ENCODE data around the gene RANBP1. TPM values are rescaled to one million over a fixed set of nuclear protein-coding genes. Genes with fewer than 3 reads are reported as not detected.

RANBP1 gene
- total RNA-seq, 1 experiment from 2014 or later = 168 TPM

- POLR2A ChIA-PET (ENCODE audit: unreplicated experiment) = interaction anchor here (0.6 kb wide), 1 partner anchor 161 kb away, joined by 5 read pairs; no protein-coding TSS in a partner anchor
- no peak overlapping the region for H2AFZ ChIP-seq
These were observed 51.9 kb downstream of the RANBP1 start for GRCh38 chr22:20167643-20168322.

GRCh38 chr22:20169253-20169822 is 53.4 kb downstream of the RANBP1 start:
- H3F3A ChIP-seq (ENCODE audit: insufficient read depth, low read depth) = no peaks in the 10 kb centered on the region
- CTCF ChIA-PET = no interaction called here
- H2AFZ ChIP-seq = no peak overlapping the region
- DNase-seq = no peak
- H3K9me3 ChIP-seq (ENCODE audit: insufficient read depth, low read depth) = no peaks in the 10 kb centered on the region
- no peaks in the 10 kb centered on the region for H3K4me1 ChIP-seq (replicated peaks; ENCODE audit: insufficient read depth)
- H3K4me3 ChIP-seq = no peak overlapping the region
- TF ChIP-seq EZH2 (IDR thresholded peaks at IDR 0.05; ENCODE audit: low read depth) = no peak
- no peak for TF ChIP-seq CTCF (conservative IDR thresholded peaks at IDR 0.05)
- H3K27ac ChIP-seq = no peak overlapping the region
- no peaks in the 10 kb centered on the region for H3K9me2 ChIP-seq (ENCODE audit: insufficient read depth)
- no TSS peak for BruUV-seq (replicated peaks)
- intact Hi-C loops (cut with micrococcal nuclease; ENCODE audit: unreplicated experiment) = no loop called here
- H3K36me3 ChIP-seq (ENCODE audit: low read depth) = no peaks in the 10 kb centered on the region
- H3K27me3 ChIP-seq (ENCODE audit: insufficient read depth, low read depth) = peaks cover 19% of the 10 kb centered on the region
- H3K79me2 ChIP-seq (ENCODE audit: low read depth) = no peaks in the 10 kb centered on the region
- H4K20me1 ChIP-seq (ENCODE audit: insufficient read depth) = no peaks in the 10 kb centered on the region
- no peak overlapping the region for H3K4me2 ChIP-seq
- POLR2A ChIA-PET (ENCODE audit: unreplicated experiment) = no interaction called here

More at GRCh38 chr22:20167643-20168322, 51.9 kb downstream of the RANBP1 start:
- intact Hi-C loops (cut with micrococcal nuclease; ENCODE audit: unreplicated experiment) = no loop called here
- Histone ChIP-seq H3K4me3 (no peak overlapping the region), H3K4me2 (no peak overlapping the region), H3K27ac (no peak overlapping the region), H3K79me2 (ENCODE audit: low read depth) (no peaks in the 10 kb centered on the region), H3K36me3 (ENCODE audit: low read depth) (no peaks in the 10 kb centered on the region), H3K4me1 (replicated peaks; ENCODE audit: insufficient read depth) (no peaks in the 10 kb centered on the region), H3F3A (ENCODE audit: insufficient read depth, low read depth) (no peaks in the 10 kb centered on the region), H3K27me3 (ENCODE audit: insufficient read depth, low read depth) (peaks cover 13% of the 10 kb centered on the region; the same call in 1 of the 2 replicates), H4K20me1 (ENCODE audit: insufficient read depth) (no peaks in the 10 kb centered on the region), H3K9me2 (ENCODE audit: insufficient read depth) (no peaks in the 10 kb centered on the region), H3K9me3 (ENCODE audit: insufficient read depth, low read depth) (no peaks in the 10 kb centered on the region)
- BruUV-seq (replicated peaks) = no TSS peak
- CTCF ChIA-PET = no interaction called here
- TF ChIP-seq EZH2 (IDR thresholded peaks at IDR 0.05; ENCODE audit: low read depth) = no peak
- TF ChIP-seq CTCF (conservative IDR thresholded peaks at IDR 0.05) = no peak
- no peak for DNase-seq

GRCh38 chr22:20170170-20170569 is 54.3 kb downstream of the RANBP1 start:
- H3K4me3 ChIP-seq = no peak overlapping the region
- no peak overlapping the region for H2AFZ ChIP-seq
- H3K79me2 ChIP-seq (ENCODE audit: low read depth) = no peaks in the 10 kb centered on the region
- H4K20me1 ChIP-seq (ENCODE audit: insufficient read depth) = no peaks in the 10 kb centered on the region
- H3K36me3 ChIP-seq (ENCODE audit: low read depth) = no peaks in the 10 kb centered on the region
- TF ChIP-seq EZH2 (IDR thresholded peaks at IDR 0.05; ENCODE audit: low read depth) = no peak
- TF ChIP-seq CTCF (conservative IDR thresholded peaks at IDR 0.05) = no peak
- no peaks in the 10 kb centered on the region for H3F3A ChIP-seq (ENCODE audit: insufficient read depth, low read depth)
- no peak overlapping the region for H3K4me2 ChIP-seq
- no peak for DNase-seq
- no peaks in the 10 kb centered on the region for H3K9me2 ChIP-seq (ENCODE audit: insufficient read depth)
- H3K4me1 ChIP-seq (replicated peaks; ENCODE audit: insufficient read depth) = no peaks in the 10 kb centered on the region
- H3K27ac ChIP-seq = no peak overlapping the region
- ChIA-PET CTCF (no interaction called here), POLR2A (ENCODE audit: unreplicated experiment) (no interaction called here)
- H3K27me3 ChIP-seq (ENCODE audit: insufficient read depth, low read depth) = peaks cover 23% of the 10 kb centered on the region
- intact Hi-C loops (cut with micrococcal nuclease; ENCODE audit: unreplicated experiment) = no loop called here
- no TSS peak for BruUV-seq (replicated peaks)
- no peaks in the 10 kb centered on the region for H3K9me3 ChIP-seq (ENCODE audit: insufficient read depth, low read depth)
